Upper lobe of left lung (tissue), 4 donors: ENCODE results near the gene ADAP1.

Experiments
- EP300 ChIP-seq, 4 donors: sonication (generic); formaldehyde crosslinking; IDR thresholded peaks; one replicate each; pipeline ENCODE4 v1.5.1; 2017; ENCODE audit warnings: antibody characterized with exemption in 4 of 4, control low read depth in 2 of 4
- POLR2A ChIP-seq, 4 donors: fragments of 450-650 bp; IDR thresholded peaks; one replicate each; pipeline ENCODE4 v1.5.1; 2016 to 2017; ENCODE audit warnings: antibody characterized with exemption in 4 of 4, mild to moderate bottlenecking in 2 of 4
- POLR2AphosphoS5 ChIP-seq, 2 donors: sonication (generic); formaldehyde crosslinking; IDR thresholded peaks; one replicate each; pipeline ENCODE4 v1.5.1; 2017; ENCODE audit warnings: antibody characterized with exemption in 2 of 2
- TF ChIP-seq, protein P1 (sequence below), 6 experiments: fragments of 450-650 bp in 4 of 6; fragments of 200-600 bp in 2 of 6; sonication (generic) in 2 of 6; IDR thresholded peaks; one replicate each; pipeline ENCODE4 v1.5.1; 2016 to 2019; ENCODE audit warnings: antibody characterized with exemption in 6 of 6

DNA sequence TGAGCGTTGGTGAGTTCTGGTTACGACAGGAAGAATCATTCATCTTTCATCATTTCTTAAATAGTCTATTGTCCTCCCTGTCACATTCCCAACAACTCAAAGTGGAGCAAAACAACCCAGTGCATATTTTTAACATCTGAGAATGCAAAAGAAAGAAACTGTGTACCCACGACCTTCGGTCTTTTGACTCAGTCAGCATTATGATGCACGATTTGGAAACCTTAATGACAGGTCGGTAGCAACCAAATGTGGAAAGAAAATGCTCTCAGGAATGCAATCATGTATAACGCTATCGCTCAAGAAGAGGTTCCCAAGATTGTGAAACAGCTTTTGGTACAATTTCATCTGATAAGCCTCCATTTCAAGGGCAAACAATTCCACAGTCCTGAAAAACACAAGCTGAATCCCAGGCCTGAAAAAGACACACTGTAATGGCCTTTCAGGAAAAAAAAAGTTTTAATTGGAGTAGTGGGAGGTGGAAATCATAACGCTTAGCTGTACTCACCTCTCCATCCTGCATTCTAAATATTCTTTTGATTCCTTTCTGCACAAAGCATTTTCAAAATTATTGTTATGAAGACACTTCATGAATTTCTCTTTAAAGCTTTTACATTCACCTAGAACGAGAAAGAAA lies 18.3 kb upstream of the ADAP1 start:
- TF ChIP-seq, protein P1, sequence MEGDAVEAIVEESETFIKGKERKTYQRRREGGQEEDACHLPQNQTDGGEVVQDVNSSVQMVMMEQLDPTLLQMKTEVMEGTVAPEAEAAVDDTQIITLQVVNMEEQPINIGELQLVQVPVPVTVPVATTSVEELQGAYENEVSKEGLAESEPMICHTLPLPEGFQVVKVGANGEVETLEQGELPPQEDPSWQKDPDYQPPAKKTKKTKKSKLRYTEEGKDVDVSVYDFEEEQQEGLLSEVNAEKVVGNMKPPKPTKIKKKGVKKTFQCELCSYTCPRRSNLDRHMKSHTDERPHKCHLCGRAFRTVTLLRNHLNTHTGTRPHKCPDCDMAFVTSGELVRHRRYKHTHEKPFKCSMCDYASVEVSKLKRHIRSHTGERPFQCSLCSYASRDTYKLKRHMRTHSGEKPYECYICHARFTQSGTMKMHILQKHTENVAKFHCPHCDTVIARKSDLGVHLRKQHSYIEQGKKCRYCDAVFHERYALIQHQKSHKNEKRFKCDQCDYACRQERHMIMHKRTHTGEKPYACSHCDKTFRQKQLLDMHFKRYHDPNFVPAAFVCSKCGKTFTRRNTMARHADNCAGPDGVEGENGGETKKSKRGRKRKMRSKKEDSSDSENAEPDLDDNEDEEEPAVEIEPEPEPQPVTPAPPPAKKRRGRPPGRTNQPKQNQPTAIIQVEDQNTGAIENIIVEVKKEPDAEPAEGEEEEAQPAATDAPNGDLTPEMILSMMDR (IDR thresholded peaks at IDR 0.05), result no peak
- TF ChIP-seq POLR2AphosphoS5 (IDR thresholded peaks at IDR 0.05), result no peak
- no peak for TF ChIP-seq POLR2A (IDR thresholded peaks at IDR 0.05)
- no peak for TF ChIP-seq EP300 (IDR thresholded peaks at IDR 0.05)
